GM12891 (cell line): ENCODE measurements around the gene KRT6C.

ENCODE experiments used
- POLR2A ChIP-seq: IDR thresholded peaks from 2 replicates; pipeline ENCODE4 v1.6.1; 2011; ENCODE audit warnings: low read depth, low read length, control low read depth
- POLR2AphosphoS5 ChIP-seq: IDR thresholded peaks from 2 replicates; pipeline ENCODE4 v1.6.1; 2011; ENCODE audit warnings: low read depth, low read length, control low read depth

- no peak for TF ChIP-seq POLR2AphosphoS5
- no peak for TF ChIP-seq POLR2A
Measured at GRCh38 chr12:52433501-52434080, 40.0 kb downstream of the KRT6C start.
